Left cardiac atrium (tissue), 4 donors: ENCODE measurements around the gene SAMD1. TPM values are rescaled to one million over a fixed set of nuclear protein-coding genes. Genes with fewer than 3 reads are reported as not detected.
A peak's percentile ranks its signal among the peaks of the same experiment; 100 is the strongest.

Experiments
- ATAC-seq, 2 donors: fragments of 200-7000 bp; cut with Tn5 transposase; one replicate each; pipeline ENCODE4 v1.9.1; 2020; ENCODE audit warnings: mild to moderate bottlenecking in 2 of 2, moderate library complexity in 2 of 2
- DNase-seq: peaks from one replicate; pipeline ENCODE4 v3.0.0-alpha.2; 2020
- intact Hi-C, 2 donors: fragments of 100-400 bp; cut with DNase I; formaldehyde crosslinking; loops; one replicate each; pipeline versions ENCODE4 v1.14.1 to v1.15.1; 2022 to 2023
- total RNA-seq, 2 donors: library from RNA; stranded (reverse); fragmentation: NEBNext Ultra II Directional; extraction: Animal tissue kit (Norgen Biotek cat#: 25700); gene quantifications; one replicate each; pipeline ENCODE4 v1.2.1, GENCODE V29; 2021
- donor health status: DM: no; HTN: yes; CAD: no.
- donor health status: DM: no; HTN: yes; CAD: no; lungs with severe emphysema.
- donor health status: DM: yes; HTN: yes; CAD: no.
- donor health status: Dilated cardiomyopathy.

The SAMD1 gene
- total RNA-seq, 2 donors from 2014 or later, result 33.4 to 39.1 TPM

DNA sequence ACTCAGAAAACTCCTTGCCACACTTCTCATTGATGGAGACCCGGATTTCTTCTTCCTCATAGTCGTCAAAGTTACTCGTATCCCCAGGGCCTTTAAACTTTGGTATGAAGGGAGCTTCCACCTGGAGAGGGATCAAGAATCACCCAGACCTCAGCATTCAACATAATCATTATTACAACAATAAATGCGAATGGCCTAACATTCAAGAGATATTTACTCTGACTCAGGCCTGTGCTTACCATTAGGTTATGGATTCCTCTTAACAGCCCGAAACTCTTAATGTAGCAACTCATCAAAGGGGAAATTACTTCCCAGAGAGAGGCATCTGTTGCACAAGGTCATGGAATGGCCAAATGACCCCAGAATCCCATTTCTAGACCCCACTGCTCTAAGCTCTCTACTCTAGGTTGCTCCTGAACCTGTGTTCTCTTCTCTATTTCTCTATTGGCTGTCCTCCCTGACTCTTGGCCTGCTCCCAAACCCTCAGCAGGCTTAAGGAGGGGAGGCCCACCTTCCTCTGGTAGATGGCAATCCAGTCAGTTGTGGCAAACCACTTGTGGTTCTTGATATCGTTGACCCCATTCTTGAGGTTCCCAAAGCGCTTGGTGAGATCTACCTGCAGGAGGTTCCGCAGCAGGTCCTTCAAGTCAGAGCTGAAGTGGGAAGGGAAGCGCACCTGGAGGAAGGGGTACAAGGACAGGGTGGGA is 2.7 kb upstream of the SAMD1 start:
- intact Hi-C loops, result loop anchor here in 1 of 2 donors (2.0 kb wide), 1 partner anchor 14 kb away; no protein-coding TSS in a partner anchor

DNA sequence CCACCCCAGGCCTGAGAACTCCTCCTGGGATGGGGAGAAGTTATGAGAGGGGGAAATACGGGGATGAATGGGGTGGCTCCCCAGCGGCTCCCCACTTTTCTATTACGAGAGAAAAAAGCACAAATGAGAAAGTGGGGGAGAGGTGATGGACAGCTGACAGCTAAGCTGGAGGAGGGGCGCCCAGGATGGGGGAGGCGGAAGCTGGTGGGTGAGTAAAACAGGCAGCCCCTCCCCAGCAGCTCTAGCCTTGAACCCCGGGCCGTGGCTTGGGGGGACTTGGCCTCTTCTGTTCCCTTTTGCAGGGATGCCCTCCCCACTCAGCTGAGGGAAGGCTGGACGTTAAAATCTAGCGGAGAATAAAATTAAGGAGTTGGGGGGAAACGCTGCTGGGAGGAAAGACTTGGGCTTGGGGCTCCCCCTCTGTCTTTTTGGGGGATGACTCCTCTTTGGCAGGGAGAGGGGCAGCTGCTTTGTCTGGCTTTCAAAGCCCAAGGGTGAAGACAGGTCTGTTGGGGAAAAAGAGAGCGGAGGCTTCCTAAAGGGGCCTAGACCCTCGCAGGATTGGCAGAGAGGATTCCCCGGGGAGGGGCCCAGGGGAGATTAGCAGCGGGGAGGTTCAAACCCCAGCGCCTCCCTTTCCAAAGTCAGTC is 1.4 kb upstream of the SAMD1 start:
- ATAC-seq (peak; percentile 0 to 3), DNase-seq (no peak)
- intact Hi-C loops, result loop anchor here in 1 of 2 donors (2.0 kb wide), 1 partner anchor 15 kb away; no protein-coding TSS in a partner anchor

More for the DNA sequence above, 2.7 kb upstream of the SAMD1 start:
- ATAC-seq (no peak), DNase-seq (no peak)

DNA sequence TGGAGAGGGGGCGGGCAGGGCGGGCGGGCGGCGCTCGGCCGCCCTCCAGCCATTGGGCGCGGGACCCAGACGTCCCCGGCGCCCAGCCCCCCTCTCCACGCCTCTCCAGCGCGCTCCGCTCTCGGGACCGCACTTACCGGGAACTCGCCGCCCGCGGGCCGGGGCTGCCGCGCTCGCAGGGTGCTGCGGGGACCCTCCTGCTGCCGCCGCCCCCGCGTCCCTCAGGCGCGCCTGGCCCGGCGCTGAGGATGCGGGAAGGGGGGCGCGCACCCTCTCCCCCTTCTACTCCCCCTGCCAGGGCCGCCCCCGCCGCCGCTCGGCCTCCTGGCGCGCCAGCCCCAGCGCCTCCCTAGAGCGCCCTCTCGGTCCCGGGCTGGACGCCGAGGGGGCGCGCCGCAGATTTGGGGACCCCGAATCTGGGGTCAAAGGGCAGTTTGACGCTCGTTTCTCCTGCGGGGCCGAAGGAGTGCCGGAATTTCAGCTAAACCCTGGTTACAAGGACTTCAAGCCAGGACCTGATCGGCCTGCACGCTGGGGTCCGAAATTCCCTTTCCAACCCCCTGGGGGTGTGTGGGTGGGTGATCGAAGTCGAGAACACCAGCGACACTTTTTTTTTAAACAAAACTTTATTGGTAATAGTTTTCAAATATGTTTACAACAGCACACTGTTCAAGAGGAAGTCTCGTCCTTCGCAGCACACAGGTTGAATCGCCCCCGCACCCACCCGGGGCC is 696 bp upstream of the SAMD1 start:
- no peak for DNase-seq
- intact Hi-C loops, result no loop called here
- peak; percentile 87 to 88 for ATAC-seq

DNA sequence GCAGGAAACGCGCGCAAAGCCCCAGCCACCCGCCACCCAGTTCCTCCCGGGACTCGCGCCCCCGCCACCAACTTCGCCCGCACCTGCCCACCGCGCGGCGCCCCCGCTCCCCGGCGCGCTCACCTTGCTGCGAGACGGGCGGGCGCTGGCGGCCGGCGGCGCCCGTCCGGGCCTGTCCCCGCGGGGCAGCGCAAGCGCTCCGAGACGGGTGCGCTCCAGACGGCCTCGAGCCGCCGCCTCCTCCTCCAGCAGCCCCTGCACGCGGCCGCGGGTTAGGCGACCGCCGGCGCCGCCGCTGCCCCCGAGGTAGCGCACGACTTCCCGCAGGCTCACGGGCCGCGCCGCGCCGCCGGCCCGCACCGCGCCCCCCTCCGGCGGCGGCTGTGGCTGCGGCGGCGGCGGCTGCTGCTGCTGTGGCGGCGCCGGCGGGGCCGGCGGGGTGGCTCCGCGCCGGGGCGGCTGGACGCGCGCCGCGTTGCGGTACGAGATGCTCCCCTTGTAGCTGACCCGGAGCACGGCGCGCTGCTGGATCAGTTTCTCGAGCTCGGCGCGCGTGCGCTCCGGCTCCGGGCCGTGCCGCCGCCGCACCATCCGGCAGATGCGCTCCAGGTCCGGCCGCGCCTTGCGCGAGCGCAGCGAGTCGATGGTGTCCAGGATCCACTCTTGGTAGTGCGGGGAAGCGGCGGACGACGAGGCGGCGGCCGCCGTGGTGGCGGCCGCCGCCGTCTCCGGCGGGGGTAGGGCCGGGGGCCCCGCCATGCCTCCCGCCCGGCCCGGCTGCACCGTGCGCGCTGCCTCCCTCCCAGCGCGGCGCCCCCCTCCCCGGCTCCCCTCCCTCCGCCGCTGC is 666 bp downstream of the SAMD1 start:
- intact Hi-C loops, result no loop called here
- ATAC-seq (peak; percentile 3 to 7), DNase-seq (peak; percentile 69)

DNA sequence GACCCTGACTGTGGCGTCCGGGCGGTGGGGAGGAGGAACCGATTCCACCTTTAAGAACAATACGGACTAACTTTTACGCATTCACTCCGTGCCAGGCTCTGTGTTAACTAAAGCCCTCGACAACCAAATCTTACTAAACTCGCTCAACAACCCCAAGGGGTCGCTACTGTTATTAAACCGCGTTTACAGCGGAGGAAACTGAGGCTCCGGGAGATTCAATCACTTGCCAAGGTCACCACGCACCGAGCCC is 1.2 kb downstream of the SAMD1 start:
- intact Hi-C loops, result no loop called here
- ATAC-seq (no peak), DNase-seq (no peak)

DNA sequence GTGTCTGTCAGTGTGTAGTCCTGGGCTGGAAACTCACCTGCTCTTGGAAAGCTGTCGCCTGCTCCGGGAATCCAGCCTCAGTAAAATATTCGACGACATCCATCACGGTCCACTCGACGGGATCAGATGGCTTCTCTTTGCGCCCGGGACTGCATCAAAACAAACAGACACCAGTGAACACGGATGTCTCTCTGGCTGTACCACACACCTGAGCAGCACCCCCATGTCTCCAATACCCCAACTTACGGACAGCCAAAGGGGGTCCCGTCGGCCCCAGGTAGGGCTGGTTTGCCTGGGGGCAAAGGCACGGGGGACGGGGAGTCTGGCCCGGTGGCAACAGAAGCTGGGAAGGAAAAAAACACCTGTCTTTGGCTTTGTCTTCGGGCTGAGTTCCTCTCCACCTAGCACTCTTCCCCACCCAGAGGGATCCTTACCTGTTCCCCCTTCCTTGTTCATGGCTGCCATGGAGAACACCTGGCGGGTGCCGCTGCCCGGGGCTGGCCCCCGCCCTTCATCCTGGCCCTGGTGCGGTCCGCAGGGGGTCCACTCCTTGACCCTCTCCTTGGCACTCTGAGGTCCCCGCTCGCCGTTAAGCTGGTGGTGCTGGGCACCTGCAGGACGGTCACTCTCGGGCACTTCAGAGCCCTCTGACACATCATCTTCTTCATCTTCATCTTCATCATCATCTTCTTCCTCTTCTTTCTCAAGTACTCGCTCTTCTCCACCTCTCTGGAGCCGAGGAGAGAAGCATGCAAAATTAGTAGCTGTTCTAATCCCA is 1.7 kb downstream of the SAMD1 start:
- DNase-seq, result no peak
- no peak for ATAC-seq
- intact Hi-C loops, result no loop called here

DNA sequence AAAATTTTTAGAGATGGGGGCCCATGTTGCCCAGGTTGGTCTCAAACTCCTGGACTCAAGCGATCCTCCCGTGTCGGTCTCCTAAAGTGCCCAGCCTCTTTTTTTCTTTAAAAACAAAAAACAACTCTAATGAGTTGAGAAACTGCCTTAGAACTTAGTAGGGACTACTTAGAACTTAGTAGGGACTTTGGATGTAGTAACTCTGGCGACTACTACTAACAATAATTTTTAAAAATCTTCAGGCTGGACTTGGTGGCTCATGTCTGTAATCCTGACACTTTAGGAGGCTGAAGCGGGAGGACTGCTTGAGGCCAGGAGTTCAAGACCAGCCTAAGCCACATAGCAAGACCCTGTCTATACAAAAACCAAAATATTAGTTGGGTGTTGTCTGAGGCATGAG is 4.5 kb downstream of the SAMD1 start:
- intact Hi-C loops, result no loop called here
- no peak for DNase-seq
- ATAC-seq, result no peak

DNA sequence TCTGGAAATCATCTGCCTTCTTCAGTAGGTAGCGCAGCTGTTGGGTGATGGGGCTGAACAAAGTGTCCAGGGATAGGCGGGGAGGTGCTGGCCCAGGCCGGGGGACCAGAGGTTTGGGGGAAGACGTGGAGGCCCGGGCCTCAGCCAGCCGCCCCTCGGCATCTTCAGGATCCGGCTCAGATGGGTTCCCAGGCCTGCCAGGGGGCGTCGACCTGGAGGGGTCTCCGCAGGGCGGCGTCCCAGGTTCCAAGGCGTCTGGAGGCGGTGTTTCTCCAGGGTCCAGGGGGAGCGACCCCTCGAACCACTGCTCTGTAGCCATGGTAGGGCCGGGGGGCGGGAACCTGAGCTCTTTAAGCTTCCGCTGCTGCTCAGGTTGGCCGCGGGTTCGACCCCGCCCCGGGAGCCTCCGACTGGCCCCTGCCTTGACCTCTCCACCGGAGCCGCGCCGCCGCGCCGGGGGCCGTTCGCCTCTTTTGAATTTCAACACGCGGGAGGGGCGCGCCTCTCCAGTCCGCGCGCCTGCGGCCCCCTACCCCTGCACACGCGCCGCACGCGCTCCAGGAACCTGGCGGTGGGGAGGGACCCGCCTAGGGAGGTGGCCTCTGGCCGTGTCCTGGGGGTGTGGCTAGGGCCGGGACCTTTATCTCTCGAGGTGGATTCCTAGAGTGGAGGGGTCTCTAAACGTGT is 5.1 kb downstream of the SAMD1 start, which contains the start of gene C19orf67:
Gene C19orf67 (minus strand): TSS at position 475 of the 687 bp plus-strand sequence. CDS start 156 bp downstream, at position 319.
- intact Hi-C loops, result no loop called here
- no peak for ATAC-seq
- no peak for DNase-seq

DNA sequence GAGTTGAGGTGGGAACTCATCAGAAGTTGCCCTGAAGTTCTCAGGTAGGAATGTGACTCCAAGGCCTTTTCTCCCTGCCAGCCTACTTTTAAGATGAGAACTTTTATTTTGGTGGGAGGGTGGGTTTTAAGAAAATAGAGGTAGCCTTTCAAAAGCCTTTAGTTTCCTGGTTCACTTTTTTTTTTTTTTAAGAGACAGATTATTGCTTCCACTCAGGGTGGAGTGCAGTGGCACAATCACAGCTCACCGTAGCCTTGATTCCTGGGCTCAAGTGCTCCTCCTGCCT is 7.9 kb downstream of the SAMD1 start:
- intact Hi-C loops, result loop anchor here in 1 of 2 donors (5.0 kb wide), 1 partner anchor 35 kb away; the partner anchor contains the start of gene PRKACA
- ATAC-seq (no peak), DNase-seq (no peak)

DNA sequence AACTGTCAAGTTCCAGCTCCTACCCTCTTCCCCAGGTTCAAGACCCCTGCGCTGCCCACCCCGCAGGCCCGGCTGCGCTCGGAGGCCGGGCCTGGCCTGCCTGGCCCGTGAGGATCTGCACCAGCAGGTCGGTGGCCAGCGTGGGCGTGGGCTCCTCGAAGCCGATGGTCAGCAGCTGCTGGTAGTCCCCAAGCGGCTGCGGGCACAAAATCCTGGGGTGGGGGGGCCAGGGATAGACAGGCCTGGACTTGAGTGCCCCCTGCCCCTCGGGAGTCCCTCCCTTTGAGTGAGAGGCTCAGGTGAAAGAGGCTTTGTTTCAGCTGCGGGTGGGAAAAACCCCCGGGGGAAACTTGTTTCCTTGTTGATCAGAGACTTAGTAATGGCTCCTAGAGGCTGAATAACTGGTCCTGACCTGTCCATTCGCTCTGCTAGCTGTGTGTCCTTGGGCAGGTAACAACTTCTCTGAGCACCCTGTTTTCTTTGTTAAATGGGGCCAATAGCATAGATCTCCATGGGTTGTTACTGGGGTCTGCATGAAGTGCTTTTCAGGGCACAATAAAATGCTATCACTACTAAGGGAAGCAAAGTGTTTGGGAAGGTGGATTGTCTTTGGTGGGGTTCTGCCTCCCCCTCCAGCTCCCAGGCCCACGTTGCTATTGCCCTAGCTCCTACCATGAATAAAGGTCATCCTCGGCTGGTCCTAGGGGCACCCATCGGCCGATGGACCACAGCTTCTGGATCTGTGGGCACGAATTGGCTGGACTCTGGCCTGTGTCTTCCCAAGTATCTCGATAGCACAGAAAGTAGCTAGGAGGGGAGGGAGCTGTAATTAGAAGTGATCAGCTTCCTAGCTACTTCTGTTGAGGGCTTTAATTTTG is 8.5 kb downstream of the SAMD1 start:
- ATAC-seq, result peak; percentile 39 to 52
- peak; percentile 66 for DNase-seq
- intact Hi-C loops, result loop anchor here in 1 of 2 donors (5.0 kb wide), 1 partner anchor 35 kb away; the partner anchor contains the start of gene PRKACA

DNA sequence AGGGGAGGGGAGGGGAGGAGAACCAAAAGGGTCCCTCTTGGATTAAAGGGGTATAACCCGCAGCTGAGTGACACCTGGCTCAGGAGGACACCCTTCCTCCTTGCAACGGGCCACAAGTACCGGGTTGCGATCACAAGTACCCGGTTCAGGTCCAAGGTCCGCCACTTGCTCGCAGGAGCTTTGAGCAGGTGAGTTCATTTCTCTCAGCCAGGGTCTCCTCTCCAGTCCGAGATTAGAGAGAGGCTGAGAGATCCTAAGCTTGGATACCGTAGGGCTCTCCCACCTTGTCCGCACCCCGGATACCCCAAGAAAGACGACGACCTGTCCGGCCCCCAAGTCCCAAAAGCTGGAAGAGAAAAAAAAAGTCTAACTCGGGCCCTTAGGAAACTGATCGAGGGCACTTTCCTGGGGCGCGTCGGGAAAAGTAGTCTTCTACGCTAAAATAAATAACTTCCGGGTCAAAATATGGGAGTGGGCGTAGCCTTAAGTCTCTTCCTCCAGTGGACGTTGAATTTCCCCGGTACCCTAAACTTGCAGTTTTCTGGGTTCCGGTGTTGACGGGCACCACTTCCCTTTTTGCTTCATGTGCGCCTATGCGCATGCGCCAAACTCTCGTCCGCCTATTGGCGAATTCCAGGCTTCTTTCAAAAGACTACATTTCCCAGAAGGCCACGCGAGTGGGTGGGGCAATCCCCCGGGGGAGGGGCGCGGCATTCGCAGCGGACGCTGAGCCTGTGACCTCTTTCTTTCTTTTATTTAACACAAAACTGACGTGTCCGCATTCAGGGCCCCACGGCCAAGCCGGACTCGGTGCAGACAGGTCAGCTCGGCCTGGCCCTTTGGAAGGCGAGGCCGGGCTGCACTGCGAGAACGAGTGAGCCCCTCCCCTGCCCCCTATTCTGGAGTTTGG is 9.4 kb downstream of the SAMD1 start:
- intact Hi-C loops, result loop anchor here in 1 of 2 donors (5.0 kb wide), 1 partner anchor 36 kb away; the partner anchor contains the start of gene PRKACA
- ATAC-seq, result peak; percentile 95 to 96
- DNase-seq, result peak; percentile 99

DNA sequence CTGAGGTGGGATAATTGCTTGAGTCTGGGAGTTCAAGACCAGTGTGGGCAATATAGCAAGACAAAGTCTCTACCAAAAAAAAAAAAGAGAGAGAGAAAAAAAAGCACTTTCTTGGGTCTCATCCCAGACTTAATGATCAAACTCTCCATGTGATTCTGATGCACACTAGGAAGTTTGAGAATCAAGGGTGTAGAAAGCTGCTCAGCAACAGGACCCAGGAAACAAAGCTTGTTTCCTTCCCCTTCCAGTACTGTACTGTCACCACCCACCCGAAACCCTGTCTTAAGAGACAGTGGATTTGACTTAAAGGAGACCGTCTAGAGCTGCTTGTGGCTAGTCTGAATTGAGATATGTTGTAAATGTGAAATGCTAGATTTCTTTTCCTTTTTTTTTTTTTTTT is 12.1 kb downstream of the SAMD1 start:
- no peak for ATAC-seq
- intact Hi-C loops, result loop anchor here in 1 of 2 donors (5.0 kb wide), 1 partner anchor 59 kb away; the partner anchor contains the start of gene ASF1B
- no peak for DNase-seq

DNA sequence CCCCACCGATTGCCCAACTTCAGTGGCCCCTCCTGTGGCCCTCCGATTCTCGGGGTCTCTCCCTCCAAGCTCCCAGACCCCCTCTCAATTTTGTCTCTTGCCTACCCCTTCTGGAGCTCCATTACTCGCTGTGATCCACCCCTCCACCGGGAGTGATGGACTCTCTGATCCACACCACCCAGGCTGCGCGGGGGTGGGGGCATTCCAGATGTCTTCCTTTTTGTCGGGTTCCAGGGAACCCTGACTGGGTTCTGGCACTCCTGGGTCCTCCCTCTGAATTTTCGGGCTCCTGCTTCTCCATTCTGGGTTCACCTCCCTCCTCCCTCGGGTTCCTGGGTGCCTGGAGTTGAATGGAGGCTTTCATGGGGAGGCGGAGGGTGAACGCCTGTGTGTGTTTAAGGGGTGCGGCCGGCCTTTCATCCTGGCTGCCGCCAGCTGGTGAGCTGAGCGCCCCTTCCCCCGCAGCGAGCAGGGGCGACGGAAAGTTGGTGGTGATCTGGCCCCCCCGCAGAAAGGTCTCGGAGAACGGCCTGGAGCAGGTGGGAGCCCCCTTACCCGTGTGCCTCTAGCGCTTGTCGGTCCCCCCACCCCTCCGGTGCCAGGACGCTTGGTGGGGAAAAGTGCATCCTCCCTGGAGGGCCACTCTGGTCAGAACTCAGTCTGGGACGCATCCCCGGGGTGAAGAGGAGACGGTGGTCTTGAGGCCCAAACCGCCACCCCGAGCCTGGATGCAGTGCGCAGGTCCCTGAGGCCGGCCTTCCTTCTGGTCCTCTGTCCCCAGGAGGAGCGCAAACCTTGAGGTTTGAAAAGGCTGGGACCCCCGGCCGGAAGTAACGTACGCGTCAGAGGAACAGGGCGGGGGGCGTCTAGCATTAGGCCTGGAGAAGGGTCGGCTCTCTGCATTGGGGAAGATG is 16.4 kb downstream of the SAMD1 start:
- peak; percentile 50 for DNase-seq
- peak; percentile 2 to 8 for ATAC-seq
- intact Hi-C loops, result loop anchor here (2.0 to 5.0 kb wide), 2 partner anchors 192 to 193 kb away; no protein-coding TSS in a partner anchor

DNA sequence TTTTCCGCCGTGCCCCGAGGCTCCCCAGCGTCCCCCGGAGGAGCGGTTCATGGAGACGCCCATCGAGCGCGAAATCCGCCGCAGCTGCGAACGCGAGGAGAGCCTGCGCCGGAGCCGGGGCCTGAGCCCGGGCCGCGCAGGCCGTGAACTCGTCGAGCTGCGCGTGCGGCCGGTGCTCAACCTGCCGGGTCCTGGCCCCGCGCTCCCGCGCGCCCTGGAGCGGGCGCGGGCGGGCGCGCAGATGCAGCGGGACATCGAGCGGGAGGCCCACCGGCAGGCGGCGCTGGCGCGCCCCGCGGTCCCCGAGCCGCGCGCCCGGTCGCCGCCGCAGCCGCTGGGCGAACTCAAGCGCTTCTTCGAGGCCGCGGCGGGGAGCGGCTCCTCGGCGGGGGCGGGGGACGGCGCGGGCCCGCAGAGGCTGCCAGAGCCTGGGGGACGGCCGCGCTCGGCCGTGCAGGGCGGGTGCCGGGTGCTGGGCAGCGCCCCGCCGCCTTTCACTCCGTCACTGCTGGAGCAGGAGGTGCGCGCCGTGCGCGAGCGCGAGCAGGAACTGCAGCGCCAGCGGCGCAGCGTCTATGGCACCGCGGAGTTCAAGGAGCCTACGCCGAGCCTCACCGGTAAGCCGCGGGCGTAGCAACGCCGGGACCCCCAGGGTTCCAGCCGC is 17.2 kb downstream of the SAMD1 start:
- intact Hi-C loops, result loop anchor here in 1 of 2 donors (5.0 kb wide), 1 partner anchor 191 kb away; no protein-coding TSS in a partner anchor
- peak; percentile 34 to 55 for ATAC-seq

More for the DNA sequence above, 17.2 kb downstream of the SAMD1 start:
- DNase-seq, result peak; percentile 82
